NCI-H82 (cell line): Measurements from ENCODE around the gene SERPINB8.

Experiments
- DNase-seq: peaks from one replicate; lab custom pipeline; 2025; lab: John Stamatoyannopoulos, UW

SERPINB8 gene

DNA sequence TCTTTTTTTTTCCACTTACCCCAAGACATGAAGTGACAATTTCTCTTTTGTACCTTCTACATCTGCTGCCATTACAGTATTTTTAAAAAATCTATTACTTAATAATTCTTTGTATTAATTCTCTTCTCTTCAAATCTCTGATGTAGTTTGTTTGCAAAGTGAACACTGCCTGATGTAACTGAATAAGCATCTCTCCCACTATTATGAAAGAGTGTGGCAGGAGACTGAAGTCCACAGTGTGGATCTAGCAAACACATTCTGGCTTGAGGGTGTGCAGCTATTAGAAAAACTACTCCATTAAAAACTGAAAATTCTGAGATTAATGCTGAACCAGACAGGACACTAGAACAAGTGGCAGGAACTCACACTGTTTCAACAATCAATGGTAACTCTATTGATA is 5.0 kb upstream of the SERPINB8 start:
- DNase-seq = no peak

GRCh38 chr18:63965716-63966330 is 4.1 kb upstream of the SERPINB8 start:
- no peak for DNase-seq

GRCh38 chr18:63970809-63971205 is 926 bp downstream of the SERPINB8 start:
- DNase-seq = no peak

DNA sequence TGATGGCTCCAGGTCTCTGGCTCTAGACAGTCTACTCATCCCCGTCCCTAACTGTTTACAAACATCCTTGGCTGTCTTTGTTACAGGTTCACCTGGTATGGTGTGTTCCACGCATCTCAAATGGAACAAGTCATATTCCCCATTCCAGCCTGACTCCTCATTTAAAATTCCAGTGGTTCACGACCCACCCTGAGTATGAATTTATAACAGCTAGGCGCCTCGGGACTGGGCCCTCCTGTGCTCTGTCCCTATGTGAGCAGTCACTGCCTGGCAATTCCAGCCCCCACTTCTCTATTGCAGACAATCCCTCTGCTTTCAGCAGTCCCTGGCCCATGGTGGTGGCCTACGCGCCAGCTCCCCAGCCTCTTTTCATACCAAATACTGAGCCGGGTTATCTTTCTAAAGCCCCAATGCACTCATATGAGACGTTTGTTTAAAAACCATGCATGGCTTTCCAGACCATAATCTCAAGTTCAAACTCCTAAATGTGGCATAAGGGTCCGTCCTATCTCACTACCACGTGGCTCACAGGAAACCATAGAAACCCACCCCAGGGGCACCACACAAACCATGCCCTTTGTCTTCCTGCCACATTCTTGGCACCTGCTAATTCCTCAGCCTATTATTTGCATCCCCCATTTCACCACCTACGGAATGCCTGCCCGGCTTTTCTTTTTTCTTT is 1.6 kb downstream of the SERPINB8 start:
- no peak for DNase-seq

- DNase-seq = no peak
Measured at GRCh38 chr18:63972002-63972376, 2.1 kb downstream of the SERPINB8 start.

GRCh38 chr18:63974991-63975390 is 5.1 kb downstream of the SERPINB8 start:
- DNase-seq = peak; percentile 8

- no peak for DNase-seq
Measured at GRCh38 chr18:63975628-63976027, 5.7 kb downstream of the SERPINB8 start.

DNA sequence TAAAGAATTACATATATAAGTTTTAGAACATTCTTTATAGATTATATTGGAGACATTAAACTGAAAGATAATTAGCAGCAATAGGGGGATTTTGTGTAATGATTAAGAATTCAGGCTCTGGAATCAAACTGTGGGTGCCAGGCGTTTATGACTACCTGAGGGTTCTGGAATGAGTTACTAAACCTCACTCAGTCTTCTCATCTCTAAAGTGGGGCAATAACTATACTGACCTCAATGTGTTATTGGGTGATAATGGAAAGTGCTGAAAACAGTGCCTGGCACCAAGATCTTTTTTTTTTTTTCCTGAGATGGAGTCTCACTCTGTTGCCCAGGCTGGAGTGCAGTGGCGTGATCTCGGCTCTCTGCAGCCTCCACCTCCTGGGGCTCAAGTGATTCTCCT is 7.2 kb downstream of the SERPINB8 start:
- no peak for DNase-seq

DNA sequence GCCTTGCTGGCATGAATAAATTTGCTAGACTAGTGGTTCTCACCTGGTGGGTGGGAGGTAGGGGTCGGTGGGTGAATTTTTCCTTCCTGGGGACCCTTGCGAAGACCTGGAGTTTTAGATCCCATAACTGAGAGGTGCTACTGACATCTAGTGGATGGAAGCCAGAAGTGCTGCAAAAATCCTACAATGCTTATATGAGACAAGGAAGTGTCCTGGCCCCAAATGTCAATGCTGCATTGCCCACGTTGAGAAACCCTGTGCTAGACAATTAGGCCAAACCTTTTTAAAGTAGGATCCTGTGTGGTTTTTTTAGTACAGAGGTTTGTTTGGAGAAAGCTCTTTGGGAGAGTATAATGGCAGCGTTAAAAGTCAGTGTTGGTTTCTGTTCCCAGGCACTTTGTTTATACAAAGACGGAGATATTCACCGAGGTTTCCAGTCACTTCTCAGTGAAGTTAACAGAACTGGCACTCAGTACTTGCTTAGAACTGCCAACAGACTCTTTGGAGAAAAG is 9.6 kb downstream of the SERPINB8 start:
- peak; percentile 76 for DNase-seq

GRCh38 chr18:63980027-63980426 is 10.1 kb downstream of the SERPINB8 start:
- no peak for DNase-seq

DNA sequence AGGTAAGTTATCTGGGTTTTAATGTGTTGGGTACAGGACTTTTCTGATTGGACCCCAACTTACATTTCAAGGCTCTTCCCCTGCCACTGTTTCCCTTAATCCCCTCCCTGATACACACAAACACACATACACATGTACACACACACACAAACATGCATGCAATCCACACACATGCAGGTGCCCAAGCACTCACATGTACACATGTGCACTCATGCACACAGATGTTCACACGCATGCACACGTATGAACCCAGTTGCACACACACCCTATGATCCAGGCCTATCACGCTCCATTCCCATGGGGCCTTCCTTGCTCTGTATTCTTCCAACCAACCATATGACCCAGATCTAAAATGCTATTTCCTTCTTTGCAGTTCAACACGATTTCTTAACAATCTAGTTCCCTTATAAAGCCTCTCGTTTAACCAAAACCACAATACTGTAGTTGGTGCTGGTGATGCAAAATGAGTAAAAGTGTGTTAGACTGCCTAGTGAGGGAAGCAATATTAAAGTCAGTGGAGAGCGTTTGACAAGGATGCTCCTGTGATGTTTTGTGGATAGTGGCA is 11.1 kb downstream of the SERPINB8 start:
- no peak for DNase-seq

DNA sequence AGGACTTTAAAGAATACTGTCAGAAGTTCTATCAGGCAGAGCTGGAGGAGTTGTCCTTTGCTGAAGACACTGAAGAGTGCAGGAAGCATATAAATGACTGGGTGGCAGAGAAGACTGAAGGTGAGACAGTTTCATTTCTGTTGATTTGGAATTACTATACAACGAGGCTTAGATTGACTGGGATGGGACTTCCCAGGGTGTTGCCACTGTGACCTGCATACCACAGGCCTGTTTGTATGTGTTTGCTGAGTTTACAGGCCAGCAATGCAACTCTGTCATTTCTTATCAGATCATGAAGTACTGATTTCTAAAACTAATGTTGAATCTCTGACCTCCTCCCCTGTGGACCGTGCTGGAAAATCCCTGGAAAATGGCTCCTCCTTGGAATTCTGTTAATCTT is 11.8 kb downstream of the SERPINB8 start:
- DNase-seq = no peak

DNA sequence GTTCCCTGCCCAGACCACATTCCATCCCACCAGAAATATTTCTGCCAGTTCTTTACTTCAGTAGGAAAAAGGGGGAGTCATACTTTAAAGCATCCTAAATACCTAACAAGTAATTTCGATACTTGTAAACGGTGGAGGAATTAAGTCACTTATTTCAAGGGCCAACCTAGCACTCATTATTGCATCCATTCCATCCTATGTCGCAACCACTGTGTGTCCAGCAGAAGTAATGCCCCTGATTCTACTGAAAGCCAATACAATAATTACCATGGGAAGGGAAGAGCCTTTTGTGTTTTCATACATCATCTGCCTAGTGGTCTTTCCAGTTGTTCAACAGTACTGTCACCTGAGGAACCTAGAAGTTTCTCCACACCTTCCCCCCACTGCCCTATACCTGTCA is 12.5 kb downstream of the SERPINB8 start:
- no peak for DNase-seq

DNA sequence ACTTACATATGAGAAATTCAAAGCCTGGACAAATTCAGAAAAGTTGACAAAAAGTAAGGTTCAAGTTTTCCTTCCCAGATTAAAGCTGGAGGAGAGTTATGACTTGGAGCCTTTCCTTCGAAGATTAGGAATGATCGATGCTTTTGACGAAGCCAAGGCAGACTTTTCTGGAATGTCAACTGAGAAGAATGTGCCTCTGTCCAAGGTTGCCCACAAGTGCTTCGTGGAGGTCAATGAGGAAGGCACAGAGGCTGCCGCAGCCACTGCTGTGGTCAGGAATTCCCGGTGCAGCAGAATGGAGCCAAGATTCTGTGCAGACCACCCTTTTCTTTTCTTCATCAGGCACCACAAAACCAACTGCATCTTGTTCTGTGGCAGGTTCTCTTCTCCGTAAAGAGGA is 17.0 kb downstream of the SERPINB8 start:
- no peak for DNase-seq

DNA sequence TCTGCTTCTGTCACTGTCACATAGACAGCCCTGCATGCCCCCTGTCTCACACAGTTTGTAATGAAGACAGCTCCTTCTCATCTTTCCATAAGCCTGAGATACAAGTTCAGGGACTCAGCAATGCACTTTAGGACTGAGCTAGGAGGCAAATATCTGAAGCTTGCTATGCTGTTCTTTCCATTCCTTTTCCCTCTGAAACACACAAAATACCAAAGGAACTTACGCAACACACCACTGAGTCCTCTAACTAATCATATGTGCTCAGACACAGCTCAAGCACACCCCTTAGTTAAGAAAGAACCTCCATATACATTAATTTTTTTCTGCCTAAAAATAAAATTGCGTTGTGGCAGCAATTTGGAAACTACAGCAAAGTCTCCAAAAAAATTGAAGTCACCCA is 17.9 kb downstream of the SERPINB8 start:
- no peak for DNase-seq

DNA sequence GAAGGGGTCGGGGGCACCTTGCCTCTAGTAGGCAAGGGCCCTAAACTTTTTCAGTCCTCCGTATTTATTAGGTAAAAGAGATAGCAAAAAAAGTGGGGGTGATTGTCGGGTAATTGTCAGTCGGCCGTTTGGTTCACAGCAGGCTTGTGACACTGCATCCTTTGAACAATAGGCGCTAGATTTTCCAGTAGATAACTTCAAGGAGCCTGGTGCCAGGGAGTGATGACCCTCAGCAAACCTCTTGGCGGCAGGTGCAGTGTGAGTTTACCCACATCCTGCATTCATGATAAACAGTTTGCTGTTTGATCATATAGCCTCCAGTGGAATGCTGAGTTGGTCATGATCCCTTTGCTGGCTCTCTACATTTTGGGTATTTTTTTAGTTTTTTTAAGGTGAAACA is 22.9 kb downstream of the SERPINB8 start:
- no peak for DNase-seq

DNA sequence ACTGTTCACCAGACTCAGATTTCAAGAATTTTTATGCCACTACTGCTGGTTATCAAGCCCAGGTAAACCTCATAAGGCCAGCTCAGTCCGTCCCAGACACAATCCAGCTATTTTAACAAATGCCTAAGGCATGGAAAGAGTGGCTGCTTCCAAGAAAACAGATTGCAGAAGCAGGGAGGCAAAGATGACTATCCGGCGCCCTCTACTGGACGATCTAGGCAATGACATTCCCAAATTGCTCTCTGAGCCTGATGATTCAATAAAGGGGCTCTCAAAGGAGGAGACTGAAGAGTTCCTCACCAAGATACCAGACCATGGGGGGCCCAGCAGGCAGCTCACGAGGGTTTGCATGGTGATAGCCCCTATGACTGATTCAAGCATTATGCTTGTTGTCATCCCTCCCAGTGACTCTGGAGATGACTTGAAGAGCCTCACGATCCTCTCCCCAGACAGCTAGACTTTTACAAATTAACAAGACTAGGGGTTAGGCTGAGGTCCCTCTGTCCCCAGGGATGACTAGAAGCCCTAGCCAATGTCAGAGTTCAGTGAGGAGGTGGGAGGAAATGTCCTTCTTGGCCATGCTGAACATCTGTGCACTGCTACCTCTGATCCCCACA is 25.0 kb downstream of the SERPINB8 start:
- peak; percentile 55 for DNase-seq

DNA sequence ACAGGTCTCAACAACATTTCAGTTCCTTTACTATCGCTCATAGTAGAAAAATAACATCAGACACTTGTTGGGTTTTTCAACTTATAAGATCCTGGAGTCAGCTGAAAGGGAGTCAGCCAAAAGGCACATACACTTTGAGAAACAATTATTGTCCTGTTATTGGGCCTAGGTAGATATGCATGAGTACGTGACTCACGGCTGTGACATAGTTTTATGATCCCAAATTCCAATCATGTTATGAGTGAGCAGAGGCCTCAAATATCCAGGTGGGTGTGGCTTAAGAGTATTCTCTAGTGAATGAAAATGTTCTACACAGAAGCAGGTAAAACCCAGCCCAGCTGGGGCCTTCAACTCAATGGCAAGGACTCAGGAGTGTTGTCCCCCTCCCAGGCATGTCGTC is 27.2 kb downstream of the SERPINB8 start:
- no peak for DNase-seq

- DNase-seq = no peak
Measured at GRCh38 chr18:63997606-63998005, 27.7 kb downstream of the SERPINB8 start.

GRCh38 chr18:63999871-64000270 is 30.0 kb downstream of the SERPINB8 start:
- no peak for DNase-seq

DNA sequence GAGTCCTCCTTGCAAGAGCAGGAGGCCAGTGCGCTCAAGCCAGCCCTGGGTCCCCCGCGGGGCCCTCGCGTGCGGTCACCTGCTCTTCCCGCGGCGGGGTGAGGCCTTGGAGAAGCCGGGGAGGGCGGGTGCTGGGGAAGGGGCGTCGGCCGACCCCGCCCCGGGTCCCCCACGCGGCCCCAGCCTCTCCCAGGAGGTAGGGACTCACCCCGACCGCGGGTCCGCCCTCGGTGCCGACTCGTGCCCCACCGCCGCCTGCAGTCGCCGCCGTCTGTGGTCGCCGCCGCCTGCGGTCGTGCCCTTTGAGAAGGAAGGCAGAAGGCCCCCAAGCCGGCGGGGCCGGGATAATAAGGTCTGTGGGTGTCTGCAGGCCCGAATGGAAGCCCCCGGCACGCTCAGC is 32.7 kb downstream of the SERPINB8 start:
- no peak for DNase-seq

- no peak for DNase-seq
Measured at GRCh38 chr18:64009305-64009704, 39.4 kb downstream of the SERPINB8 start.

- DNase-seq = no peak
Measured at GRCh38 chr18:64011513-64011912, 41.6 kb downstream of the SERPINB8 start.
